ENCODE data around the gene MON2.
"Not testable (repeated sequence)": the region's sequence is repeated elsewhere in the genome, so short reads cannot be mapped to it uniquely, and the experiment has no call there.

MON2 gene

GRCh38 chr12:62472472-62472871, 5.8 kb downstream of the MON2 start:
- no peak for DNase-seq

- no peak for DNase-seq
These were observed 15.4 kb downstream of the MON2 start for GRCh38 chr12:62481843-62482540.

DNA sequence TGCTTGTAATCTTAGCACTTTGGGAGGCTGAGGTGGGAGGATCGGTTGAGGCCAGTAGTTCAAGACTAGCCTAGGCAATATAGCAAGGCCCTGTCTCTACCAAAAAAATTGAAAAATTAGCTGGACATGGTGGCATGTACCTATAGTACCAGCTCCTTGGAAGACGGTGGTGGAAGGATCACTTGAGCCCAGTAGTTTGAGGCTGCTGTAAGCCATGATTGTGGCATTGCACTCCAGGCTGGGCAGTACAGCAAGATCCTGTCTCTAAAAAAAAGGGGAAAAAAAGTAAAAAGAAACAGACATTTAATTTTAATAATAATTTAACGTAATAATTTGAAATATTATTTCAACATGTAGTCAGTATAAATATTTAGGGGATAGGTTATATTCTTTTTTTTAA, 16.1 kb downstream of the MON2 start:
- no peak for DNase-seq

GRCh38 chr12:62484233-62484632, 17.6 kb downstream of the MON2 start:
- DNase-seq = no peak

GRCh38 chr12:62505786-62506185, 39.2 kb downstream of the MON2 start:
- DNase-seq = no peak

GRCh38 chr12:62512901-62513300, 46.3 kb downstream of the MON2 start:
- DNase-seq = no peak

DNA sequence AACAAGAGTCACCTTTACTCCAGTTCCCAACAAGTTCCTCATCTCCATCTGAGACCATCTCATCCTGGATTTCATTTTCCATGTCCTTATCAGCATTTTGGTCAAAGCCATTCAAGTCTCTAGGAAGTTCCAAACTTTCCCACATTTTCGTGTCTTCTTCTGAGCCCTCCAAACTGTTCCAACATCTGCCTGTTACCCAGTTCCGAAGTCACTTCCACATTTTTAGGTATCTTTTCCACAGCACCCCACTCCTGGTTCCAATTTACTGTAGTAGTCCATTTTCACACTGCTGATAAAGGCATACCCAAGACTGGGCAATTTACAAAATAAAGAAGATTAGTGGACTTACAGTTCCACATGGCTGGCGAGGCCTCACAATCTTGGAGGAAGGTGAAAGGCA, 47.5 kb downstream of the MON2 start:
- not testable (repeated sequence) for DNase-seq

DNA sequence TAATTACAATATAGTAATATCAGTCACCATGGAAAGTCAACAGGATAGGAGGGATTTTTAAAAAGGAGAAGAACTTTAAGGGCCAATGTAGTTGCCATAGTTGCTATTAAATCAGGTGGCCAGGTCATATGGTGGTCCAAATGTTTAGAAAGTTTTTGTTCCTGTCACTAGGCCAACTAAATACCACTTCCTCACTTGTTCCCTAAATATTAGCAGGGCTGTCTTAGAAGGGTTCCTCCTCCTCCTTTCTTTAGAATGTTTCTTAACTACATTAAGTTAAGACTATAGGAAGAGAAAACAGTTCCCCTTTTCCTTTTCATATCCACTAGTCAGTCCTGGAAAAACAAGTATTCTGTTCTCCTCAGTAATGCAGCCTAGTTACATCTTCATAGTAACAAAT, 50.3 kb downstream of the MON2 start:
- DNase-seq = no peak

DNA sequence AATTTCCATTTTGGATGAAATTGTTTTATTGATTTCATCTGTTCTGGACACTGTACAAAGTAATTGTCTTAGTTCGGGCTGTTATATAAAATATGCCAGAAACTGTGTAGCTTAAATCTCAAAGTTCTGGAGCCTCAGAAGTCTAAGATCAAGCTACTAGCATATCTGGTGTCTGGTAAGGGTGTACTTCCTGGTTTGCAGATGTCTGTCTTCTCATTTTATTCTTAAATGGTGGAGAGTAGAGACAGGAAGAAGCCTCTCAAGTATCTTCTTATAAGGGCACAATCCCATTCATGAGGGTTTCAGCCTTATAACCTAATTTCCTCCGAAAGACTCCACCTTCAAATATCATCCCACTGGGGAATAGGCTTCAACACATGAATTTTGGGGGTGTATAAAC, 51.3 kb downstream of the MON2 start:
- no peak for DNase-seq

DNA sequence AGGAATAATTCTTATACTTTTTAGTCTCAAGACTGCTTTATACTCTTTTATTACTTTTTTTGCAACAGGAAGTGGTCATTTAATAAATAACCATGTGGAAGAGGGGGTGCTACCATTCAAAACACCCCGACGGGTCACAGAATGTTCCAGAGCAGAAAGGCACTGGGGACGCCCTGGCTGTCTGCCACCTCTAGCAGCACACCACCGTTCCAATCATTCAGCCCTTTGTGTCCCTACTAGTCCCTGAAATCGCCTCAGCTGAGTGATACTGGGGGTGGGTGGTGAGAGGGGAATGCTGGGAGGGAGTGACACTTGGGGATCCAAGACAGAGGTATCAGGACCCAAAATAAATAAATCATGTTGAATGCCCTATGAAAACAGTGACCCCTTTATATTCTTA, 52.4 kb downstream of the MON2 start:
- no peak for DNase-seq

- DNase-seq = no peak
These were observed 53.7 kb downstream of the MON2 start for GRCh38 chr12:62520361-62520760.

DNA sequence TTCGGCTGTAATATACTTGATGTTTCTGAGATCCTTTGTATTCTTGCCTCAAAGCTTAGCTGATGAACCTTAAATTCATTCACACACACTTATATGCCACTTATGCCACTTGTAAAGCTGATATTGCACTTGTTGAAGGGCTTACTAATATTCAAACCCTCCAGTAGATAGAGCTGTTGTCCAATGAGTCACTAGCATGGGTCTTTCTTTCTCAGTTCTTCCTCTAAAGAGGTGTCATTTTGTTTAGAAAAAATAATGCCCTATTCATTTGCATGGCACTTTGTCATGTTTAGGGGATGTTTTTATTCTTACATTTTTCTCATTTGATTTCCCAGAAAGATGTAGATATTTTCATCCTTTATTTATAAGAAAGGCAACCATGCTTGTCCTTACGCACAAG, 56.4 kb downstream of the MON2 start:
- DNase-seq = no peak

DNA sequence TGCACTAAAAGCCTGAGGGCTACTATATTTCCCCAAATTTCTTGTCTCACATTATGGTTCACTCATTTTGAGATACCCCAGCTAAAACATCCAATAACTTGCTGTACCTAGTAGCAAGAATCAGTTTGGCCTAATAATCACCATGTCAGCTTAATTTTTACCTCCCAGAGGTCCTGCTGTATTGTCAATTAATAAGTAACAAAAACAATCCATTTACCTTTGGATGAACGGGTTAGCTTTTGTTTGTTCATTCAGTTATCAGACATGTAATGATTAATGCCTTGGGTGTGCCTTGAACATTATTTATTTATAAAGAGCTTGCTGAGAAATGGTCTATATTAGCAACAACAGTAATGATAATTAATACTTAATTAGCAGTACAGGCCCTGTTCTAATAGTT, 57.0 kb downstream of the MON2 start:
- DNase-seq = no peak

GRCh38 chr12:62525271-62525670, 58.6 kb downstream of the MON2 start:
- DNase-seq = no peak

- DNase-seq = no peak
These were observed 64.0 kb downstream of the MON2 start for GRCh38 chr12:62530596-62530995.

DNA sequence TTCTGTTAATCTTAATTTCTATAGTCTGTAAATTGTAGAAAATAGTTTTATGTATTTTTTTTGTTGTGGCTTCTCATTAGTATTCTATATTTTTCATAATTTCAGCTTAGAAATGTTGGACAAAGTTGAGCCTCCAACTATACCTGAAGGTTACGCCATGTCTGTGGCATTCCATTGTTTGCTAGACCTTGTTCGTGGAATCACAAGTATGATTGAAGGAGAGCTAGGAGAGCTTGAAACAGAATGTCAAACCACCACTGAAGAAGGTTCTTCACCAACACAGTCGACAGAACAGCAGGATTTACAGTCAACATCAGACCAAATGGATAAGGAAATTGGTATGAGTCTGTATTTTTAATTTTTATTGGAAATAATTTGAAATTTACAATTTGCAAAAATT, 65.7 kb downstream of the MON2 start:
- no peak for DNase-seq

GRCh38 chr12:62533087-62533754, 66.6 kb downstream of the MON2 start:
- no peak for DNase-seq

DNA sequence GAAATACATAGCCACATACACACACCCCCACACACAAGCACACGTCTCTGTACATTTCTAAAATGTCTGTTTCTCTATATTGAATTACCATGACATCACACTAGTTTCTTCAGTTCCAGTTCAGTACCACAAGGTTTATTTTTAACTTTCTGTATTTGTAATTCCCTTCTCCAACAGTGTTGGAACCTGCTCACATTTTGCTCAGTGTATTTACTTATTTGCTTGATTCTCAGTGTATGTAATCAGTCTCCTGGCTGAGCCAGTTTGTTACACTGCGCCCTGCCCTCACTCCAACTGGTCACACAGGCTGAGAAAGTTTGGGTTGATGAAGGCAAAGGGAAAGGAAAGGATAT, 67.1 kb downstream of the MON2 start:
- DNase-seq = no peak

DNA sequence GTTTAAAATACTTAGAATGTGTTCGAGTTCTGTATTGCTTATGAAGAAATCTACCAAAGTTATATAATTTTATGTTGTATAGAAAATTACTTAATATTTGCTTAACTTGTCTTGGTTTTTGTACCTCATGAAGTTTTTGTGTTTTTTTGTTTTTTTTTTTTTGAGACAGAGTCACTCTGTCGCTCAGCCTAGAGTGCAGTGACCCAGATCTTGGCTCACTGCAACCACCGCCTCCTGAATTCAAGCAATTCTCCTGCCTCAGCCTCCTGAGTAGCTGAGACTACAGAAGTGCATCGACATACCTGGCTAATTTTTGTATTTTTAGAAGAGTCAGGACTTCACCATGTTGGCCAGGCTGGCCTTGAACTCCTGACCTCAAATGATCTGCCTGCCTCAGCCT, 69.9 kb downstream of the MON2 start:
- no peak for DNase-seq

DNA sequence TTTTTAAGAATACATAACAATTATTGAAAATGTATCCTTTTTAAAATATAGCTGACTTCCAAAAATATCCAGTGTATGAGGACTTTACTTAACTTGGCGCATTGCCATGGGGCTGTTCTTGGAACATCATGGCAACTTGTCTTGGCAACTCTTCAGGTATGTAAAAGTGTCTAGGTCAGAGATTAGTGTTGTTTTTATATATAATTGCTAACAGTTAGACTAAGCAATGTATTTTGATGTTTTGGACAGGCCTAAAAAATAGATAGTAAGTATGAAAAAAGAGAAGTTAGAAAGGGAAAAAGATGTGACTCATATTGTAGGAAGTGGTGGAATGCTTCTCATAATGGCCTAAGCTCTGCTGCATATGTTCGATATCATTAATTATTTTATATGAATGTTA, 70.9 kb downstream of the MON2 start:
- DNase-seq = no peak

GRCh38 chr12:62540354-62540753, 73.7 kb downstream of the MON2 start:
- no peak for DNase-seq

GRCh38 chr12:62542814-62543213, 76.2 kb downstream of the MON2 start:
- DNase-seq = no peak

DNA sequence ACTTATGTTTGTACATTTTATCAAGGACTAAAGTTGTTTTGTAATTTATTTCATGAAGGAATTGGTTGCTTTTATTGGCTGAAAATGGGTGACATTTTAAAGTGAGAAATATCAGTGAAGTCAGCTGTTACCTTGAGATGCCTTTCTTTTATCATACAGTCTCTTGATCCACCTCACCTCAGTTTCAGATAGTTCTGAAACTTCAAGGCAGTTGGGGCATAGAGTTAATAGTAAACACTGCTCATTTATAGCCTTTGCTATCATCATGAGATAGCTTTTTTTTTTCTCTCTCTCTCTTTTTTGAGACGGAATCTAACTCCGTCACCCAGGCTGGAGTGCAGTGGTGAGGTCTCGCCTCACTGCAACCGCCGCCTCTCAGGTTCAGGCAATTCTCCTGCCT, 76.7 kb downstream of the MON2 start:
- no peak for DNase-seq

DNA sequence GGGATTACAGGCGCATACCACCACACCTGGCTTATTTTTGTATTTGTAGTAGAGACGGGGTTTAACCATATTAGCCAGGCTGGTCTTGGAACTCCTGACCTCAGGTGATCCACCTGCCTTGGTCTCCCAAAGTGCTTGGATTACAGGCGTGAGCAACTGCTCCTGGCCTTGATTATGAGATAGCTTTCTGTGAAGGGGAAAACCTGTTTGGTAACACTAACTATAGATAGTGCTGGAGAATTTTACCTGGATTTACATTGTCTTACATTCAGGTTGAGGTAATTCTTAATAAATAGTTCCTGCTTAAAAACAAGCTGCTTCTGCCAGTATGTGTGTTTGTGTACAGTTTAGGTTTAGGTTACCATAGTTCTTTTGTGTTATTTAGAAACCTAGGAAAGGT, 77.1 kb downstream of the MON2 start:
- no peak for DNase-seq

DNA sequence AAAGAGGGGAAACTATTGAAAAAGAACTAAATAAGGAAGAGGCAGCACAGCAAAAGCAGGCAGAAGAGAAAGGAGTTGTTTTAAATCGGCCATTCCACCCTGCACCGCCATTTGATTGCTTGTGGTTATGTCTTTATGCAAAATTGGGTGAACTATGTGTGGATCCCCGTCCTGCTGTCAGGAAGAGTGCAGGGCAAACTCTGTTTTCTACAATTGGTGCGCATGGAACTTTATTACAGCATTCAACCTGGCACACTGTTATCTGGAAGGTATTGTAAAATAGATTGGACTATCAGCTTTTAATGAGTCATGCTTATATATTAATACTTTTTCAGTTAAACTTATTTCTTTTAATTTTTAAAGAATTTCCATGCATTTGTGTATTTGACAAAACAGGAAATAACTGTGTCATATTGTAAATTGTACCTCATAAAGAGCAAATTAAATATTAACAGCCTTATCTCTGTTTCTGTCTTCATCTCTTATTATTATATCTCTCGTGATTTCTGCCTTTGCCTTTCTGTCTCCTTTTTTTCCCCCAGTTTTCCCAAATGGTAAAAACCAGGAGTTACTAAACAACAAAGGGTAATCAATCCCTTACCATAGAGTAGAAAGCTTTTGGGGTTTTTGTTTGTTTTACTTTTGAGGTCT, 86.4 kb downstream of the MON2 start:
- DNase-seq = no peak
